Osteoblast (primary cell): Measurements from ENCODE around the gene MTMR11. TPM values are rescaled to one million over a fixed set of nuclear protein-coding genes. Genes with fewer than 3 reads are reported as not detected.

Experiments
- DNase-seq: peaks from one replicate; pipeline ENCODE4 v3.0.0; 2011; ENCODE audit warnings: low spot score, mixed read lengths; ENCODE audit not compliant: insufficient read length; ENCODE audit errors: missing footprints
- H2AFZ ChIP-seq: 2 replicates; pipeline ENCODE4 v1.6.0; 2011; ENCODE audit warnings: mild to moderate bottlenecking, low read length
- H3K27ac ChIP-seq: 2 replicates; pipeline ENCODE4 v1.5.1; 2011; ENCODE audit warnings: mild to moderate bottlenecking, low read depth, low read length, moderate library complexity
- H3K27me3 ChIP-seq: 2 replicates; pipeline ENCODE4 v1.6.0; 2012; ENCODE audit warnings: mild to moderate bottlenecking, control low read depth, inconsistent platforms, low read length, moderate library complexity; ENCODE audit not compliant: insufficient read depth
- H3K36me3 ChIP-seq: 2 replicates; pipeline ENCODE4 v1.5.1; 2011; ENCODE audit warnings: mild to moderate bottlenecking, low read length, control low read depth, moderate library complexity; ENCODE audit not compliant: insufficient read depth
- H3K4me1 ChIP-seq: 2 replicates; pipeline ENCODE4 v1.5.1; 2011; ENCODE audit warnings: mild to moderate bottlenecking, low read length, control low read depth, moderate library complexity; ENCODE audit not compliant: insufficient read depth
- H3K4me2 ChIP-seq: 2 replicates; pipeline ENCODE4 v1.6.0; 2011; ENCODE audit warnings: mild to moderate bottlenecking, low read length; ENCODE audit not compliant: insufficient read depth
- H3K4me3 ChIP-seq: fragments of 200-600 bp; sonication (generic); 3 replicates; pipeline ENCODE4 v1.5.1; 2012; ENCODE audit warnings: mild to moderate bottlenecking, low read length, inconsistent platforms; ENCODE audit not compliant: insufficient read depth
- H3K79me2 ChIP-seq: 2 replicates; pipeline ENCODE4 v1.6.0; 2012; ENCODE audit warnings: mild to moderate bottlenecking, low read length, control low read depth, inconsistent platforms; ENCODE audit not compliant: insufficient read depth
- H3K9me3 ChIP-seq: 2 replicates; pipeline ENCODE4 v1.5.1; 2011; ENCODE audit warnings: low read depth, low read length, control low read depth
- H4K20me1 ChIP-seq: 2 replicates; pipeline ENCODE4 v1.6.0; 2012; ENCODE audit warnings: mild to moderate bottlenecking, low read length, control low read depth; ENCODE audit not compliant: insufficient read depth
- total RNA-seq: library from RNA; depleted of rRNA; stranded (reverse); fragments of >200 nt; gene quantifications from 2 replicates; pipeline ENCODE4 v1.2.3, GENCODE V29; 2012
- TF ChIP-seq, protein P1 (sequence below): IDR thresholded peaks from 2 replicates; pipeline ENCODE4 v1.5.1; 2011; ENCODE audit warnings: mild to moderate bottlenecking, low read depth, low read length, moderate library complexity; ENCODE audit errors: extremely low read depth

MTMR11 gene
- total RNA-seq, 1 donor: 7.2 TPM

DNA sequence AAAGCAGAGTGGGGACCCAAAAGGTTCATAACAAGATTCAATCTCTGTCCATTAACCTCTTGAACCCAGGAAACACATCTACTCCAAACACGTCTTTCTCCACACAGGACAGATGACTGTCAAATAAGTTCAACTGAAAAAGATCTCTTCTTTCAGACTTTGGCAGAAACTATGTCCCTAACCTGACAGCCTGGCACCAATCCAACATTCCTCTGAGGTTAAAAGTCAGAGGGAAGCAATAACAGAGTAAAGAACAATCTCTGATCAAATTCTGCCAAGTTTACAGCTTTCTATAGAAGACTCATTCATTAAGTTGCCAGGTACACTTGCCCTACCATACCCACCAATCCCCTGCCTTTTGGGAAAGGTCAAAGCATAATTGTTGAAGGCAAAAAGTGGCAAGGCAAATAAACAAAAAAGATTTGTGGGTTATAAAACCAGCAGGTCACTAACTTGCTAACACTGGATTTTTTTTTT, 41.9 kb upstream of the MTMR11 start:
- TF ChIP-seq, protein P1, sequence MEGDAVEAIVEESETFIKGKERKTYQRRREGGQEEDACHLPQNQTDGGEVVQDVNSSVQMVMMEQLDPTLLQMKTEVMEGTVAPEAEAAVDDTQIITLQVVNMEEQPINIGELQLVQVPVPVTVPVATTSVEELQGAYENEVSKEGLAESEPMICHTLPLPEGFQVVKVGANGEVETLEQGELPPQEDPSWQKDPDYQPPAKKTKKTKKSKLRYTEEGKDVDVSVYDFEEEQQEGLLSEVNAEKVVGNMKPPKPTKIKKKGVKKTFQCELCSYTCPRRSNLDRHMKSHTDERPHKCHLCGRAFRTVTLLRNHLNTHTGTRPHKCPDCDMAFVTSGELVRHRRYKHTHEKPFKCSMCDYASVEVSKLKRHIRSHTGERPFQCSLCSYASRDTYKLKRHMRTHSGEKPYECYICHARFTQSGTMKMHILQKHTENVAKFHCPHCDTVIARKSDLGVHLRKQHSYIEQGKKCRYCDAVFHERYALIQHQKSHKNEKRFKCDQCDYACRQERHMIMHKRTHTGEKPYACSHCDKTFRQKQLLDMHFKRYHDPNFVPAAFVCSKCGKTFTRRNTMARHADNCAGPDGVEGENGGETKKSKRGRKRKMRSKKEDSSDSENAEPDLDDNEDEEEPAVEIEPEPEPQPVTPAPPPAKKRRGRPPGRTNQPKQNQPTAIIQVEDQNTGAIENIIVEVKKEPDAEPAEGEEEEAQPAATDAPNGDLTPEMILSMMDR: no peak
- H3K27me3 ChIP-seq: no peaks in the 10 kb centered on the region
- H3K36me3 ChIP-seq: peaks cover 28% of the 10 kb centered on the region
- H3K9me3 ChIP-seq: no peaks in the 10 kb centered on the region
- no peak for DNase-seq
- H3K4me1 ChIP-seq: peaks cover 17% of the 10 kb centered on the region
- H3K4me2 ChIP-seq: no peak overlapping the region
- peaks cover 33% of the 10 kb centered on the region for H4K20me1 ChIP-seq
- peaks cover 72% of the 10 kb centered on the region for H3K79me2 ChIP-seq
- H3K27ac ChIP-seq: no peak overlapping the region
- H2AFZ ChIP-seq: no peak overlapping the region
- H3K4me3 ChIP-seq: no peak overlapping the region

DNA sequence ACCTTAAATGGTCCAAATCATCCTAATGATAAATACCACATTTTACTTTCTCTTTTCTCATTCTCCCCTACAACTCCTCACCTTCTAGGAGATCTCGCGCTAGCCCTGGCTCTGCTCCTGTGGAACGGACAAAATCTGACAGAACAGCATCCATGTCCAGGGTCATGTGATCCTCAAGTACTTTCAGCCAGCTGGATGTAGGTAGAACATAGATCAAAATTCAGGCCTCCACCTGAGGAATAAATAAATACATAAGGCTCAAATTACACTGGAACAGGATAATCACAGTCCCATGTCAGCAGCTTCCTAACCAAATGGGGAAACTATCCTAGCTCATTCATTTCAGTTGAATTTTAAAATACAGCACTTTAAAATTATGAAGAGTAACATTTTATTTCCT, 40.7 kb upstream of the MTMR11 start:
- H3K27me3 ChIP-seq: no peaks in the 10 kb centered on the region
- DNase-seq: no peak
- no peak overlapping the region for H2AFZ ChIP-seq
- H3K27ac ChIP-seq: no peak overlapping the region
- peaks cover 17% of the 10 kb centered on the region for H3K4me1 ChIP-seq
- no peaks in the 10 kb centered on the region for H3K9me3 ChIP-seq
- peaks cover 27% of the 10 kb centered on the region for H4K20me1 ChIP-seq
- peaks cover 65% of the 10 kb centered on the region for H3K79me2 ChIP-seq
- H3K36me3 ChIP-seq: peaks cover 37% of the 10 kb centered on the region
- H3K4me3 ChIP-seq: no peak overlapping the region
- H3K4me2 ChIP-seq: no peak overlapping the region
- TF ChIP-seq, protein P1: no peak

DNA sequence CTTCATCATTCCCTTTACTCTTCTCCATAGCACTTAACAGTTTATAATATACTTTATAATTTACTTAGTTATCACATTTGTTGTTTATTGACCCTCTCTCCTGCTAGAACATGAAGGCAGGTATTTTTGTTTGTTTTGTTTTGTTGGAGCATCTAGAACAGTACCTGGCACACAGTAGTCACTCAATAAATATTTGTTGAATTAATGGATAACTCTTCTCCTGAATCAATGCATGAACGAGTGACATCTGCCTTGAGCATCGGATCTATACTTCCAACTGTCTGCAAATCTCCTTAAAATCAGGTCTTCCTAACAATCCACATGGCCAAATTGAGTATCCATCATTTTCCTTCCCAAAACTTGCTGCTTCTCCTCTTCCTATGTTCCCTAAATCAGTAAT, 35.9 kb upstream of the MTMR11 start:
- DNase-seq: no peak
- no peak overlapping the region for H3K4me3 ChIP-seq
- no peaks in the 10 kb centered on the region for H3K27me3 ChIP-seq
- TF ChIP-seq, protein P1: no peak
- H3K27ac ChIP-seq: no peak overlapping the region
- H3K4me2 ChIP-seq: no peak overlapping the region
- H3K79me2 ChIP-seq: peaks cover 24% of the 10 kb centered on the region
- H4K20me1 ChIP-seq: no peaks in the 10 kb centered on the region
- H3K9me3 ChIP-seq: no peaks in the 10 kb centered on the region
- H2AFZ ChIP-seq: no peak overlapping the region
- H3K36me3 ChIP-seq: peaks cover 67% of the 10 kb centered on the region
- H3K4me1 ChIP-seq: no peaks in the 10 kb centered on the region

DNA sequence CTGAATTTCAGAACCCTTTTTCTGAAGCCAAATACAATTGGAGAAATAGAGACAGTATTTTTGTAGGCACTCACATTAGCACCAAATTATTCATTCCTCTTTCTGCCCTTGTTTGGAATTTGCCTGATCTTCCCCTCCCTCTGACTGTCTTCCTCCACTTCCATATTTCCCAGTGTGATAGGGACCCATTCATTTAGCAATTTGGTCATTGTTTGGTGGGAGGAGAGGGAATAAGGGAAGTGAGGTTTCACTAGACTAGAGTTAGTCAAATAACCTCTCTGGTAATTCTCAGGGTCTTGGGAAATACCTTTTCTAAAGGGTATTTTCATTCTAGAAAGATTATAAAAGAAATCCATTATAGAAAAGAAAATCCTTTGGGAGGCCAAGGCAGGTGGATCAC, 31.0 kb upstream of the MTMR11 start:
- Histone ChIP-seq H3K79me2 (peaks cover 11% of the 10 kb centered on the region), H3K36me3 (peaks cover 69% of the 10 kb centered on the region)
- TF ChIP-seq, protein P1: no peak

More for the DNA sequence above, 31.0 kb upstream of the MTMR11 start:
- Histone ChIP-seq H3K27ac (no peak overlapping the region), H4K20me1 (peaks cover 3% of the 10 kb centered on the region), H2AFZ (no peak overlapping the region), H3K4me1 (peaks cover 3% of the 10 kb centered on the region), H3K4me3 (no peak overlapping the region), H3K4me2 (no peak overlapping the region), H3K27me3 (no peaks in the 10 kb centered on the region), H3K9me3 (no peaks in the 10 kb centered on the region)
- no peak for DNase-seq
